DOHH2 (cell line): ENCODE results near the gene TRIM27.
"Not testable (repeated sequence)": the region's sequence is repeated elsewhere in the genome, so short reads cannot be mapped to it uniquely, and the experiment has no call there.

Experiments used
- CTCF ChIP-seq: fragments of 200-600 bp; sonication (generic); IDR thresholded peaks from one replicate; pipeline ENCODE4 v1.5.1; 2014; ENCODE audit warnings: antibody characterized with exemption, mild to moderate bottlenecking, low read depth, low read length; ENCODE audit not compliant: poor library complexity, severe bottlenecking
- EZH2phosphoT487 ChIP-seq: fragments of 200-600 bp; sonication (generic); IDR thresholded peaks from 2 replicates; pipeline ENCODE4 v1.6.1; 2017; ENCODE audit warnings: borderline replicate concordance, mild to moderate bottlenecking, antibody characterized with exemption, low read length, moderate library complexity, mixed read lengths

GRCh38 chr6:28929339-28929738 is 5.6 kb upstream of the TRIM27 start:
- TF ChIP-seq CTCF, EZH2phosphoT487: not testable (repeated sequence)
